Stimulated activated memory B cell treated with anti-CD40 and anti-IgM and Interleukin-4, amounts not matched to agents 10 μg/mL and 1 μg/mL and 100 μg/mL, for 72 hours (primary cell): ENCODE results near the gene SCPEP1.

Experiments used
- ATAC-seq: fragments of 150-1000 bp; cut with Tn5 transposase; 2 replicates; pipeline ENCODE4 v1.10.0; 2021
- H3K27ac Mint-ChIP-seq: one replicate; pipeline ENCODE4 v1.8.0; 2022; ENCODE audit warnings: mild to moderate bottlenecking, mixed read lengths
- H3K27me3 Mint-ChIP-seq: one replicate; pipeline ENCODE4 v1.8.0; 2022; ENCODE audit warnings: mixed read lengths
- H3K36me3 Mint-ChIP-seq: one replicate; pipeline ENCODE4 v1.8.0; 2022; ENCODE audit warnings: mixed read lengths
- H3K4me1 Mint-ChIP-seq: one replicate; pipeline ENCODE4 v1.8.0; 2022; ENCODE audit warnings: mixed read lengths
- H3K4me3 Mint-ChIP-seq: one replicate; pipeline ENCODE4 v1.8.0; 2022; ENCODE audit warnings: mild to moderate bottlenecking, moderate library complexity, mixed read lengths
- H3K9me3 Mint-ChIP-seq: one replicate; pipeline ENCODE4 v1.8.0; 2022; ENCODE audit warnings: mixed read lengths

The SCPEP1 gene

GRCh38 chr17:57035971-57036481, 58.1 kb downstream of the SCPEP1 start:
- Mint-ChIP-seq H3K4me1 (no peaks in the 10 kb centered on the region), H3K4me3 (no peak overlapping the region), H3K27ac (no peak overlapping the region), H3K27me3 (peaks cover 13% of the 10 kb centered on the region), H3K9me3 (no peaks in the 10 kb centered on the region), H3K36me3 (no peaks in the 10 kb centered on the region)
- no peak for ATAC-seq

GRCh38 chr17:57037411-57037810, 59.5 kb downstream of the SCPEP1 start:
- no peaks in the 10 kb centered on the region for H3K9me3 Mint-ChIP-seq
- no peak overlapping the region for H3K4me3 Mint-ChIP-seq
- no peaks in the 10 kb centered on the region for H3K4me1 Mint-ChIP-seq
- ATAC-seq, result no peak
- peaks cover 13% of the 10 kb centered on the region for H3K27me3 Mint-ChIP-seq
- H3K36me3 Mint-ChIP-seq, result no peaks in the 10 kb centered on the region
- no peak overlapping the region for H3K27ac Mint-ChIP-seq

- no peak overlapping the region for H3K27ac Mint-ChIP-seq
- no peaks in the 10 kb centered on the region for H3K4me1 Mint-ChIP-seq
- no peak overlapping the region for H3K4me3 Mint-ChIP-seq
- ATAC-seq, result no peak
- peaks cover 3% of the 10 kb centered on the region for H3K9me3 Mint-ChIP-seq
- peaks cover 13% of the 10 kb centered on the region for H3K27me3 Mint-ChIP-seq
- no peaks in the 10 kb centered on the region for H3K36me3 Mint-ChIP-seq
Observed at GRCh38 chr17:57038486-57038885, 60.6 kb downstream of the SCPEP1 start.

GRCh38 chr17:57040571-57040970, 62.6 kb downstream of the SCPEP1 start:
- no peak overlapping the region for H3K4me3 Mint-ChIP-seq
- peaks cover 5% of the 10 kb centered on the region for H3K4me1 Mint-ChIP-seq
- peaks cover 21% of the 10 kb centered on the region for H3K27me3 Mint-ChIP-seq
- peaks cover 3% of the 10 kb centered on the region for H3K9me3 Mint-ChIP-seq
- H3K27ac Mint-ChIP-seq, result no peak overlapping the region
- no peak for ATAC-seq
- no peaks in the 10 kb centered on the region for H3K36me3 Mint-ChIP-seq

GRCh38 chr17:57043276-57043675, 65.3 kb downstream of the SCPEP1 start:
- peak overlapping the region; percentile 22 for H3K27ac Mint-ChIP-seq
- peaks cover 29% of the 10 kb centered on the region for H3K4me1 Mint-ChIP-seq
- H3K36me3 Mint-ChIP-seq, result no peaks in the 10 kb centered on the region
- peaks cover 36% of the 10 kb centered on the region for H3K27me3 Mint-ChIP-seq
- ATAC-seq, result no peak
- H3K9me3 Mint-ChIP-seq, result peaks cover 3% of the 10 kb centered on the region
- no peak overlapping the region for H3K4me3 Mint-ChIP-seq

GRCh38 chr17:57044976-57045867, 67.3 kb downstream of the SCPEP1 start:
- H3K4me3 Mint-ChIP-seq, result peak overlapping the region; percentile 85
- H3K4me1 Mint-ChIP-seq, result peaks cover 29% of the 10 kb centered on the region
- peaks cover 37% of the 10 kb centered on the region for H3K27me3 Mint-ChIP-seq

GRCh38 chr17:57045868-57046704, 68.2 kb downstream of the SCPEP1 start:
- H3K36me3 Mint-ChIP-seq, result no peaks in the 10 kb centered on the region
- peaks cover 3% of the 10 kb centered on the region for H3K9me3 Mint-ChIP-seq
- H3K27me3 Mint-ChIP-seq, result peaks cover 37% of the 10 kb centered on the region
- H3K27ac Mint-ChIP-seq, result peak overlapping the region; percentile 88
- peak; percentile 81 for ATAC-seq
- H3K4me3 Mint-ChIP-seq, result peak overlapping the region; percentile 85
- H3K4me1 Mint-ChIP-seq, result peaks cover 29% of the 10 kb centered on the region

More at GRCh38 chr17:57044976-57045867, 67.3 kb downstream of the SCPEP1 start:
- H3K9me3 Mint-ChIP-seq, result peaks cover 3% of the 10 kb centered on the region
- H3K36me3 Mint-ChIP-seq, result no peaks in the 10 kb centered on the region
- H3K27ac Mint-ChIP-seq, result peak overlapping the region; percentile 88
- no peak for ATAC-seq

GRCh38 chr17:57046749-57047148, 68.8 kb downstream of the SCPEP1 start:
- Mint-ChIP-seq H3K27ac (peak overlapping the region; percentile 88), H3K4me3 (peak overlapping the region; percentile 85), H3K9me3 (peaks cover 3% of the 10 kb centered on the region), H3K27me3 (peaks cover 37% of the 10 kb centered on the region), H3K36me3 (no peaks in the 10 kb centered on the region), H3K4me1 (peaks cover 29% of the 10 kb centered on the region)
- ATAC-seq, result no peak

- Mint-ChIP-seq H3K27me3 (peaks cover 37% of the 10 kb centered on the region), H3K27ac (no peak overlapping the region), H3K4me3 (no peak overlapping the region), H3K9me3 (no peaks in the 10 kb centered on the region), H3K36me3 (no peaks in the 10 kb centered on the region), H3K4me1 (peaks cover 29% of the 10 kb centered on the region)
- no peak for ATAC-seq
Observed at GRCh38 chr17:57048096-57048495, 70.2 kb downstream of the SCPEP1 start.

- ATAC-seq, result no peak
- Mint-ChIP-seq H3K27me3 (peaks cover 31% of the 10 kb centered on the region), H3K4me3 (no peak overlapping the region), H3K27ac (no peak overlapping the region), H3K4me1 (peaks cover 35% of the 10 kb centered on the region), H3K9me3 (no peaks in the 10 kb centered on the region), H3K36me3 (no peaks in the 10 kb centered on the region)
Observed at GRCh38 chr17:57050306-57050705, 72.4 kb downstream of the SCPEP1 start.

GRCh38 chr17:57051886-57052361, 74.0 kb downstream of the SCPEP1 start:
- Mint-ChIP-seq H3K4me1 (peaks cover 20% of the 10 kb centered on the region), H3K27ac (no peak overlapping the region), H3K9me3 (no peaks in the 10 kb centered on the region), H3K27me3 (peaks cover 15% of the 10 kb centered on the region), H3K36me3 (no peaks in the 10 kb centered on the region), H3K4me3 (no peak overlapping the region)
- no peak for ATAC-seq
